Measurements from ENCODE around the gene MOGAT2.

The MOGAT2 gene

DNA sequence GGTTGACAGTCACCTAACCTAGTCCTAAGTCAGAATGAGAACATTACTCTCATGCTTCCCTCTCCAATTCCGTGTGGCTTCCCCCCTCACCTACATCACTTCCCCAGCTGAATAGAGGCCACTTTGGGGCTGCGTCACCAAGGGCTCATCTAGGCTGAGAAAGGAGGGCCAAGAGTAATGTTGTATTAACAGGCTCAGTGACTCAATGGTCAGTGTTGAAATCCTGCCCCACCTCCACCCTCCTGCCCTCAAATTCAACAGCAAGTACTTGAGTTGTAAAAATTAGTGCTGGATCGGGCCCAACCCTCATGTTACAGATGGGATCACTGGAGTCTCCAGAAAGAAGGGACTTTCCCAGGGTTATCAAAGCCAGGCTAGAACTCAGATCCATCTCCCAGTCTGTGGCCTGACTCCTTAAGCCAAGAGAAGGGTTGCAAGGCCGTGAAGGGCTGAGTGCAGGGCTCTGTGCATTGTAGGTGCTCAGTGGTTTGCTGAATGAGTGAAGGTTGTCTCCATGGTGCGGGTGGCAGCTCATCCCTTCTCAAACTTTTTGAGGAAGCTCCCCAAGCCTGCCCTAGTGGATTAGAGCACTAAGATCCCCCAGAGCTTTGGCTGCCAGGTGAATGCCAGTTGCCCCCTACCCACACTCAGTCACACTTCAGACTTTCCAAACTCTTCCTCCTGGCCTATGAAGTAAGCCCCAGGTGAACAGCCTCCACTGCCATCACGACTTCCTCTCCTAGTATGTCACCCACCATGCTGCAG lies 54.2 kb downstream of the MOGAT2 start:
- no peak for DNase-seq (ENCODE audit: extremely low read depth, low read depth)
- no peak overlapping the region for H3K4me3 ChIP-seq (replicated peaks; ENCODE audit: low read depth, low read length)
- no peak for TF ChIP-seq CTCF (IDR thresholded peaks at IDR 0.05; ENCODE audit: low read depth, low read length, missing control alignments)

DNA sequence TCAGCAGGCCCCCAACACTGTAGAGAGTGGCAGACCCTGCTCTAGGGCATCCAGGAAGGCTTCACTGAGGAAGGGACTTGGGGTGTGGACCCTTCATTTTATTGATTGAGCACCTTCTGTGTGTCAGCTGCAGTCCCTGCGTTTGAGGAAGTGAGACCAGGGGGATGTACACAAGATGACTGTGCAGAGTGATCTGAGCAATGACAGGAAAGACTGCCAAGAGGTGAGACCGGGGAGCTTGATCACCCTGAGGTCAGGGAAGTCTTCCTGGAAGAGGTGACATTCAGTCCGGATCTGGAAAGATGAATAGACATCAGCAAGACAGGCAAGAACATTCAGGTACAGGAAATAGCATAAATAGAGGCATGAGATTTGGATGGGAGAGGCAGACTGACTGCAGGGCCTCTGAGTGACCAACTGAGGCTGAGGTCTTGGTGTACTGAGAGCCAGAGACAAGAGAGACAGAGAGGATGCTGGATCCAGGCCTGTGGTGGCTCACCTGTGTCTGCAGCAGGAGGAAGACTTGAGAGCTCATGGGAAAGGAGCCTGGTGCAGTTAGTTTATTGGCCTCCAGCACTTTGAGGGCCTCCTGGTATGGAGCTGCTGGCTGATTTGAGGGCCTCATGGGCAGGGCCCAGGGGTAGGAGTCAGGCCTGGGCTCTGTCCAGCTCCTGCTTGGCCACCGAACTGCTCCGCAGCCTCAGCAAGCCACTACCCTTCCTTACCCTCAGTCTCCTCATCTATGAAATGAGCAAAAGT lies 56.1 kb downstream of the MOGAT2 start:
- no peak for TF ChIP-seq CTCF (IDR thresholded peaks at IDR 0.05; ENCODE audit: low read depth, low read length, missing control alignments)
- DNase-seq (ENCODE audit: extremely low read depth, low read depth): no peak
- H3K4me3 ChIP-seq (replicated peaks; ENCODE audit: low read depth, low read length): no peak overlapping the region

DNA sequence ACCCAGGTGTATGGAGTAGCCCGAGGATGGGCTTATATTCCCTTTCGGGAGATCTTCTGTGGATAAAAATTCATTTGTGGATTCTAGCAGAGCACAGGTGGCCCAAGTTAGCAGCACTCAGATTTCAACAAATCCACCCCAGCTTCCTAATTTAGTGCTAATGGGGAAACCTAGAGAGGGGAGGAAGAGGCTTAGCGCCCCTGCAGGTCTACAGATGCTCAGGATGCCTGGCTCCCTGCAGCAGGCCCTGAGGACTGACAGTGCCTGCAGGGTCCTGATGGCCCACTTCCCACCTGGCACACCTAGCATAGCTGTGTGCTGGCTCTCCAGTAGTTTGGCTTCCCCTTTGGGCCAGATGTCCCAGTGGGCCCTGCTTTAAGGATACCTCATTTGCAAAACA lies 57.4 kb downstream of the MOGAT2 start:
- no peak for TF ChIP-seq CTCF (IDR thresholded peaks at IDR 0.05; ENCODE audit: low read depth, low read length, missing control alignments)
- no peak overlapping the region for H3K4me3 ChIP-seq (replicated peaks; ENCODE audit: low read depth, low read length)
- no peak for DNase-seq (ENCODE audit: extremely low read depth, low read depth)

DNA sequence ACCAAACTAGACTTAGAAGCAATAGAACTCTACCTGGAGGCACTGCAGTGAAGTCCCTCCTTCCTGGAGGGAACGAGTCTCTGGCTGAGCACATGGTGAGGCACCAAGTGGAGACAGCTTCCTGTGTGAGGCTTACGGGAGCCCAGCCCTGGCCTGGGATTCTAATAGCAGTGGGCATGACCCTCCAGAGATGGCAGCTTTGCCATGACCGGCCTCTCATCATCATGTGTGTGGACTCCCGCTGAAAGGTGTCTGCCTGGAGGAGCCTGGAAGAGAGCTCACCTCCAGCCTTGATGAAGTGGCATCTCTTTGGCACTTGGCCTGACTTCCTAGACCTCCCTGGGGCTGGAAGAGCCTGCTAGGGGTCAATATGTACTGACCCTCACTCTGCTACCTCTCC lies 58.9 kb downstream of the MOGAT2 start:
- DNase-seq (ENCODE audit: extremely low read depth, low read depth): no peak
- TF ChIP-seq CTCF (IDR thresholded peaks at IDR 0.05; ENCODE audit: low read depth, low read length, missing control alignments): no peak
- H3K4me3 ChIP-seq (replicated peaks; ENCODE audit: low read depth, low read length): no peak overlapping the region

GRCh38 chr11:75777461-75778110 lies 59.9 kb downstream of the MOGAT2 start:
- no peak overlapping the region for H3K4me3 ChIP-seq (replicated peaks; ENCODE audit: low read depth, low read length)
- TF ChIP-seq CTCF (IDR thresholded peaks at IDR 0.05; ENCODE audit: low read depth, low read length, missing control alignments): no peak
- DNase-seq (ENCODE audit: extremely low read depth, low read depth): no peak

GRCh38 chr11:75778962-75779361 lies 61.3 kb downstream of the MOGAT2 start:
- no peak overlapping the region for H3K4me3 ChIP-seq (replicated peaks; ENCODE audit: low read depth, low read length)
- no peak for DNase-seq (ENCODE audit: extremely low read depth, low read depth)
- no peak for TF ChIP-seq CTCF (IDR thresholded peaks at IDR 0.05; ENCODE audit: low read depth, low read length, missing control alignments)

All from HFF-Myc (cell line).